Smooth muscle cell (in vitro differentiated cells): ENCODE results near the gene WDR70. TPM values are rescaled to one million over a fixed set of nuclear protein-coding genes. Genes with fewer than 3 reads are reported as not detected.
A peak's percentile ranks its signal among the peaks of the same experiment; 100 is the strongest.
"Not testable (repeated sequence)": the region's sequence is repeated elsewhere in the genome, so short reads cannot be mapped to it uniquely, and the experiment has no call there.

ENCODE experiments used
- DNase-seq: peaks from one replicate; lab custom pipeline; 2025; ENCODE audit not compliant: unreplicated experiment; lab: John Stamatoyannopoulos, UW
- H2AFZ ChIP-seq: fragments of 200-600 bp; sonication (generic); 2 replicates; pipeline ENCODE4 v1.6.0; 2016; ENCODE audit warnings: antibody characterized with exemption, low read depth, mild to moderate bottlenecking
- H3F3A ChIP-seq: fragments of 200-600 bp; sonication (generic); 2 replicates; pipeline ENCODE4 v1.6.0; 2017; ENCODE audit warnings: antibody characterized with exemption, low read depth
- H3K27ac ChIP-seq: fragments of 200-600 bp; sonication (generic); 2 replicates; pipeline ENCODE4 v1.5.1; 2016; ENCODE audit warnings: low read depth, mild to moderate bottlenecking
- H3K27me3 ChIP-seq: fragments of 200-600 bp; sonication (generic); 2 replicates; pipeline ENCODE4 v1.6.1; 2016; ENCODE audit warnings: low read depth, mild to moderate bottlenecking
- H3K36me3 ChIP-seq: fragments of 200-600 bp; sonication (generic); 2 replicates; pipeline ENCODE4 v1.5.1; 2016; ENCODE audit warnings: low read depth
- H3K4me1 ChIP-seq: fragments of 200-600 bp; sonication (generic); 2 replicates; pipeline ENCODE4 v1.5.1; 2016; ENCODE audit warnings: low read depth
- H3K4me2 ChIP-seq: fragments of 200-600 bp; sonication (generic); 2 replicates; pipeline ENCODE4 v1.6.0; 2016; ENCODE audit warnings: mild to moderate bottlenecking
- H3K4me3 ChIP-seq: fragments of 200-600 bp; sonication (generic); 2 replicates; pipeline ENCODE4 v1.5.1; 2016; ENCODE audit warnings: mild to moderate bottlenecking
- H3K79me2 ChIP-seq: fragments of 200-600 bp; sonication (generic); 2 replicates; pipeline ENCODE4 v1.6.0; 2016; ENCODE audit warnings: low read depth, mild to moderate bottlenecking
- H3K9ac ChIP-seq: fragments of 200-600 bp; sonication (generic); 2 replicates; pipeline ENCODE4 v1.6.0; 2016; ENCODE audit warnings: low read depth
- H3K9me3 ChIP-seq: fragments of 200-600 bp; sonication (generic); replicated peaks from 2 replicates; pipeline ENCODE4 v1.5.1; 2016; ENCODE audit warnings: low read depth
- H4K20me1 ChIP-seq: fragments of 200-600 bp; sonication (generic); 2 replicates; pipeline ENCODE4 v1.6.0; 2016; ENCODE audit warnings: low read depth
- CTCF ChIP-seq: fragments of 200-600 bp; sonication (generic); IDR thresholded peaks from 2 replicates; pipeline ENCODE4 v1.5.1; 2017; ENCODE audit warnings: borderline replicate concordance, mild to moderate bottlenecking, antibody characterized with exemption; ENCODE audit not compliant: insufficient read depth, poor library complexity, severe bottlenecking
- WGBS: methylation state at CpG from one replicate; pipeline ENCODE4 v1.1.7; 2016; ENCODE audit warnings: low lambda C conversion rate; 5-methylcytosine and 5-hydroxymethylcytosine counted together
- polyA plus RNA-seq: library from polyadenylated mRNA; unstranded; fragments of >200 nt; fragmentation: Nextera tagmentation; extraction: Ambion mirVana; gene quantifications from 2 replicates; pipeline ENCODE4 v1.2.1, GENCODE V29; 2016
- total RNA-seq: library from RNA; depleted of rRNA; stranded (reverse); fragments of >200 nt; gene quantifications from 2 replicates; pipeline ENCODE4 v1.2.3, GENCODE V29; 2014

Gene WDR70
- total and polyA plus RNA-seq, 2 experiments from 2014 or later: 17.8 to 28.7 TPM

GRCh38 chr5:37667846-37668245 is 288.7 kb downstream of the WDR70 start:
- WGBS: 89% methylated on average over 1 of the region's 1 CpG
- TF ChIP-seq CTCF: no peak
- H3K4me3 ChIP-seq: no peak overlapping the region
- no peaks in the 10 kb centered on the region for H3F3A ChIP-seq
- peaks cover 10% of the 10 kb centered on the region for H4K20me1 ChIP-seq
- H3K27ac ChIP-seq: peak overlapping the region; percentile 85
- no peak overlapping the region for H2AFZ ChIP-seq
- DNase-seq: no peak
- no peaks in the 10 kb centered on the region for H3K27me3 ChIP-seq
- H3K36me3 ChIP-seq: no peaks in the 10 kb centered on the region
- H3K4me2 ChIP-seq: peak overlapping the region; percentile 68
- no peaks in the 10 kb centered on the region for H3K79me2 ChIP-seq
- peak overlapping the region; percentile 48 for H3K9ac ChIP-seq
- H3K9me3 ChIP-seq: no peaks in the 10 kb centered on the region
- H3K4me1 ChIP-seq: peaks cover 7% of the 10 kb centered on the region

GRCh38 chr5:37668524-37669047 is 289.5 kb downstream of the WDR70 start:
- no peak overlapping the region for H3K4me3 ChIP-seq
- WGBS: 3% methylated on average over 2 of the region's 2 CpGs
- H3K9ac ChIP-seq: peak overlapping the region; percentile 27

GRCh38 chr5:37672118-37672588 is 293.0 kb downstream of the WDR70 start:
- peak overlapping the region; percentile 40 for H3K27ac ChIP-seq
- not testable (repeated sequence) for DNase-seq
- WGBS: 19% methylated on average over 12 of the region's 12 CpGs

More at GRCh38 chr5:37668524-37669047, 289.5 kb downstream of the WDR70 start:
- TF ChIP-seq CTCF: no peak
- peaks cover 10% of the 10 kb centered on the region for H4K20me1 ChIP-seq
- H3K27ac ChIP-seq: peak overlapping the region; percentile 85
- H3F3A ChIP-seq: no peaks in the 10 kb centered on the region
- no peaks in the 10 kb centered on the region for H3K79me2 ChIP-seq
- no peaks in the 10 kb centered on the region for H3K36me3 ChIP-seq
- H2AFZ ChIP-seq: no peak overlapping the region
- DNase-seq: no peak
- H3K4me1 ChIP-seq: peaks cover 7% of the 10 kb centered on the region
- H3K4me2 ChIP-seq: peak overlapping the region; percentile 68
- H3K27me3 ChIP-seq: no peaks in the 10 kb centered on the region
- H3K9me3 ChIP-seq: no peaks in the 10 kb centered on the region

GRCh38 chr5:37674361-37674760 is 295.2 kb downstream of the WDR70 start:
- not testable (repeated sequence) for H3K36me3 ChIP-seq, H2AFZ ChIP-seq, H3K27me3 ChIP-seq, H3K9ac ChIP-seq, H3F3A ChIP-seq, H3K27ac ChIP-seq, DNase-seq, H3K4me1 ChIP-seq, H3K79me2 ChIP-seq, H3K9me3 ChIP-seq, H3K4me3 ChIP-seq, H3K4me2 ChIP-seq
- 91% methylated on average over 6 of the region's 6 CpGs for WGBS
- peaks cover 10% of the 10 kb centered on the region for H4K20me1 ChIP-seq

More at GRCh38 chr5:37672118-37672588, 293.0 kb downstream of the WDR70 start:
- Histone ChIP-seq H3K4me2 (peak overlapping the region; percentile 17), H4K20me1 (peaks cover 10% of the 10 kb centered on the region)
- not testable (repeated sequence) for H3K4me1 ChIP-seq, H3K36me3 ChIP-seq, H3K4me3 ChIP-seq, H3K79me2 ChIP-seq, H3K9ac ChIP-seq, H3K9me3 ChIP-seq, H2AFZ ChIP-seq, H3F3A ChIP-seq, H3K27me3 ChIP-seq

GRCh38 chr5:37679326-37679725 is 300.2 kb downstream of the WDR70 start:
- H4K20me1 ChIP-seq, H3K27ac ChIP-seq, H3F3A ChIP-seq, H2AFZ ChIP-seq, DNase-seq, H3K9me3 ChIP-seq, H3K4me1 ChIP-seq, H3K27me3 ChIP-seq, H3K9ac ChIP-seq, H3K4me3 ChIP-seq, H3K36me3 ChIP-seq, H3K79me2 ChIP-seq, H3K4me2 ChIP-seq: not testable (repeated sequence)
- 97% methylated on average over 8 of the region's 8 CpGs for WGBS

GRCh38 chr5:37679903-37680302 is 300.8 kb downstream of the WDR70 start:
- H3K27me3 ChIP-seq, H3K4me1 ChIP-seq, H3K36me3 ChIP-seq, H3F3A ChIP-seq, H3K9ac ChIP-seq, H3K4me2 ChIP-seq, H3K4me3 ChIP-seq, H2AFZ ChIP-seq, H4K20me1 ChIP-seq, DNase-seq, H3K9me3 ChIP-seq, H3K79me2 ChIP-seq, H3K27ac ChIP-seq: not testable (repeated sequence)
- 92% methylated on average over 4 of the region's 4 CpGs for WGBS
